Dedifferentiated amniotic fluid mesenchymal stem cell (primary cell): Measurements from ENCODE around the gene BMPR1A.
"Not testable (repeated sequence)": the region's sequence is repeated elsewhere in the genome, so short reads cannot be mapped to it uniquely, and the experiment has no call there.

Experiments
- DNase-seq: peaks from one replicate; pipeline ENCODE4 v3.0.0-alpha.2; 2016; ENCODE audit errors: extremely low spot score

BMPR1A gene

GRCh38 chr10:86878983-86879713 lies 122.7 kb downstream of the BMPR1A start:
- no peak for DNase-seq

GRCh38 chr10:86880971-86881370 lies 124.6 kb downstream of the BMPR1A start:
- no peak for DNase-seq

- peak; percentile 35 for DNase-seq
Observed at GRCh38 chr10:86888585-86889381, 132.4 kb downstream of the BMPR1A start.

- DNase-seq: no peak
Observed at GRCh38 chr10:86889997-86890396, 133.6 kb downstream of the BMPR1A start.

- DNase-seq: no peak
Observed at GRCh38 chr10:86898511-86898910, 142.1 kb downstream of the BMPR1A start.

- DNase-seq: no peak
Observed at GRCh38 chr10:86899132-86899531, 142.7 kb downstream of the BMPR1A start.

- DNase-seq: peak; percentile 81
Observed at GRCh38 chr10:86899670-86900276, 143.4 kb downstream of the BMPR1A start.

GRCh38 chr10:86900955-86901354 lies 144.5 kb downstream of the BMPR1A start:
- DNase-seq: peak; percentile 58

- DNase-seq: no peak
Observed at GRCh38 chr10:86904600-86904999, 148.2 kb downstream of the BMPR1A start.

GRCh38 chr10:86905429-86905828 lies 149.0 kb downstream of the BMPR1A start:
- no peak for DNase-seq

GRCh38 chr10:86914734-86915133 lies 158.3 kb downstream of the BMPR1A start:
- no peak for DNase-seq

- DNase-seq: peak; percentile 33
Observed at GRCh38 chr10:86918022-86918471, 161.6 kb downstream of the BMPR1A start.

GRCh38 chr10:86922553-86922961 lies 166.1 kb downstream of the BMPR1A start:
- DNase-seq: no peak

- DNase-seq: no peak
Observed at GRCh38 chr10:86929468-86930380, 173.3 kb downstream of the BMPR1A start.

GRCh38 chr10:86931872-86932271 lies 175.5 kb downstream of the BMPR1A start:
- DNase-seq: no peak

- DNase-seq: no peak
Observed at GRCh38 chr10:86932674-86933073, 176.3 kb downstream of the BMPR1A start.

- DNase-seq: not testable (repeated sequence)
Observed at GRCh38 chr10:86934162-86934711, 177.8 kb downstream of the BMPR1A start.

GRCh38 chr10:86936661-86937501 lies 180.5 kb downstream of the BMPR1A start:
- no peak for DNase-seq

- DNase-seq: no peak
Observed at GRCh38 chr10:86937502-86938154, 181.2 kb downstream of the BMPR1A start.

GRCh38 chr10:86938260-86938659 lies 181.8 kb downstream of the BMPR1A start:
- no peak for DNase-seq
